GM21447 (cell line): ENCODE data around the gene VWA5A.
"Not testable (repeated sequence)": the region's sequence is repeated elsewhere in the genome, so short reads cannot be mapped to it uniquely, and the experiment has no call there.

ENCODE experiments used
- ATAC-seq: cut with Tn5 transposase; IDR thresholded peaks from one replicate; pipeline ENCODE4 v1.9.1; 2021; ENCODE audit not compliant: unreplicated experiment

Gene VWA5A

GRCh38 chr11:124160986-124161385 lies 45.7 kb downstream of the VWA5A start:
- ATAC-seq, result no peak

- no peak for ATAC-seq
Measured at GRCh38 chr11:124167826-124168231, 52.6 kb downstream of the VWA5A start.

DNA sequence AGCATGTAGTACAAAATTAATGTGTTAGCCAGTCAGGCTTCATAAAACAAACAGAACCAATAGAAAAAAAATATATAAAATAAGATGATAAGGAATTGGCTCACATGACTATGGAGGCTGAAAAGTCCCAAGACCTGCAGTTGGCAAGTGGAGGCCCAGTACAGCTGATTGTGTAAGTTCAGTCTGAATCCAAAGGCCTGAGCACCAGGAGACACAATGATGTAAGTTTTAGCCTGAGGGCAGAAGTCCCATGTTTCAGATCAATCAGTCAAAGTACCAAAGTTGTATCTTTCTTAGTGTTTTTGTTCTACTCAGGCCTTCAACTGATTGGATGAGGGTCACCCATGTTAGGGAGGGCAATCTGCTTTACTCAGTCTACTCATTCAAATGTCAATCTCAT lies 53.5 kb downstream of the VWA5A start:
- ATAC-seq, result no peak

DNA sequence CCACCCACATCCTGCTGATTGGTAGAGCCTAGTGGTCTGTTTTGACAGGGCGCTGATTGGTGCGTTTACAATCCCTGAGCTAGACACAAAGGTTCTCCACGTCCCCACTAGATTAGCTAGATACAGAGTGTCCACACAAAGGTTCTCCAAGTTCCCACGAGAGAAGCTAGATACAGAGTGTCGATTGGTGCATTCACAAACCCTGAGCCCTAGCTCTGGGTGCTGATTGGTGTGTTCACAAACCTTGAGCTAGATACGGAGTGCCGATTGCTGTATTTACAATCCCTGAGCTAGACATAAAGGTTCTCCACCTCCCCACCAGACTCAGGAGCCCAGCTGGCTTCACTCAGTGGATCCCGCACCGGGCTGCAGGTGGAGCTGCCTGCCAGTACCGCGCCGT lies 55.1 kb downstream of the VWA5A start:
- not testable (repeated sequence) for ATAC-seq

- ATAC-seq, result no peak
Measured at GRCh38 chr11:124170801-124171586, 55.7 kb downstream of the VWA5A start.

DNA sequence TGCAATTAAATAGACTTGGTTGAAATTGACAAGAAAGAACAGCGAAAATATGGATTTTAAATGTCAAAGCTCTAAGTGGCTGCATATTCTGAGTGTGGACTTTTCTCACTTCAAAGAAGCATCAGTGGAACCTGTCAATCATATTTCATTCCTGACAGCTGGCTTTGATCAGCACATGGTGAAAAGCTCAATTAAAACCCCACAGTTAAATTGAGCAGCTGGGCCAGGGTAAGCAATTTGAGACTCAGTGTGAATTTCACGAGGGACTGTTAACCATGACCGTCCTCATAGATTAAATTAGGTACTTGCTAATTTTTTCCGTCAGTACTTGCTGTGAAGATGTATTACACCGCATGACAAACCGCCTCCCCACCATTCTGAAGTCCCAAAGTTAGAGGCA lies 56.9 kb downstream of the VWA5A start:
- ATAC-seq, result no peak

DNA sequence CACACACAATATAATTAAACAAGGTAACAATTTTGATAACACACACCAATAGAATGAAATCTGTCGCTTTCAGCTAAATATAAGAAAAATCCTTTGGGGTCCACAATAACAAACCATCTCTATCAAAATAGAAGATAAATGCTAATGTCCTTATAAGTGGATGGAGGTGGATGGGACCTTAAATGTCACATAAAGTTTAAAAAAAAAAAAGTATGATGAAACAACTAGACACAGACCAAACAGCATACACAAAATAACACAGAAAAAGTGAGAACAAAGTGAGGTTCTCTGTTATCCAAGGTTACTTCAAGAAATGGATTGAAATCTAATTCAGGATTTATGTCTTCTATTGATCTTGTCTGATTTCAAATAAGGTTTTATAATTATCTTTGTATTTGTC lies 57.3 kb downstream of the VWA5A start:
- ATAC-seq, result no peak

GRCh38 chr11:124174001-124174583 lies 58.8 kb downstream of the VWA5A start:
- ATAC-seq, result no peak

- no peak for ATAC-seq
Measured at GRCh38 chr11:124176925-124177715, 61.9 kb downstream of the VWA5A start.

GRCh38 chr11:124179310-124179709 lies 64.1 kb downstream of the VWA5A start:
- no peak for ATAC-seq

GRCh38 chr11:124183068-124183467 lies 67.8 kb downstream of the VWA5A start, which contains the start of gene OR10D3:
Gene OR10D3, plus strand, starts transcription at chr11:124183345. Its CDS starts 1,925 bp downstream, at chr11:124185270.
- ATAC-seq, result no peak

DNA sequence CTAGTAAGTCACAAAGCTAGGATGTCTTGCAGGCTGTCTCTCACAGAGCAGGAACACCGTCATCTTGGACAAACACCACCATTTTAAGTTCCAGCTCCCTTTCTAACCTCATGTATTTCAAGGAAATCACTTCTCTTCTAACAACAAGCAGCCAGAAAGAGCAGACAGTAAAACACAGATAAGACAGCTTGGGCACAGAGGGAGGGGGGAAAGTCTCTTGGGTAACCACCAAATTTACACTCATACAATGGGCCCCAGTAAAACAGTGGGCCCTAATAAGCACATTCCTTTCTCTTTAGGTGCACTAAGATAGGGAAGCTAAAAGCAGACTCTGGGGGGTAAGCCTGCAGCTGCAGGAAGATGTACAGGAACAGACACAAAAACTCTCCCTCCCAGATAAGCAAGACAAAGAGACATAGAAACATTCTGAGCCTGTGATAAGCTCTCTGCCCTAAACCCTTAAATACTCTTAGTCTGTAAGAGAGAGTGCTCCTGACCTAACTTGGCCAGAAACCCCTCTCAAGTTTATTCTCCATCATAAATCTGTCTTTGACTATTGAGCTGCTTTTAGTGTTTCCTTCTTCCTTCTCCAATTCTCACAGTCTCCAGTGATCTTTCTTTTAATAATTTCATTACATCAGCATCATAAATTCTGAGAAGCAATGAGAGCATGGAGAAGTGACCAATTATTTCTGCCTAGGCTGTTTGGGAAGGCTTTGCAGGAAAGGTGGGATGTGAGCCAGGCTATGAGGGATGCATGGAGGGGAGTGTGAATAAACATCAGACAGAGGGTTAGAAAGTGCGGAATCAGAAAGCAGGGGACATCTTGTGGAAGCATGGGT lies 75.3 kb downstream of the VWA5A start:
- ATAC-seq, result no peak

DNA sequence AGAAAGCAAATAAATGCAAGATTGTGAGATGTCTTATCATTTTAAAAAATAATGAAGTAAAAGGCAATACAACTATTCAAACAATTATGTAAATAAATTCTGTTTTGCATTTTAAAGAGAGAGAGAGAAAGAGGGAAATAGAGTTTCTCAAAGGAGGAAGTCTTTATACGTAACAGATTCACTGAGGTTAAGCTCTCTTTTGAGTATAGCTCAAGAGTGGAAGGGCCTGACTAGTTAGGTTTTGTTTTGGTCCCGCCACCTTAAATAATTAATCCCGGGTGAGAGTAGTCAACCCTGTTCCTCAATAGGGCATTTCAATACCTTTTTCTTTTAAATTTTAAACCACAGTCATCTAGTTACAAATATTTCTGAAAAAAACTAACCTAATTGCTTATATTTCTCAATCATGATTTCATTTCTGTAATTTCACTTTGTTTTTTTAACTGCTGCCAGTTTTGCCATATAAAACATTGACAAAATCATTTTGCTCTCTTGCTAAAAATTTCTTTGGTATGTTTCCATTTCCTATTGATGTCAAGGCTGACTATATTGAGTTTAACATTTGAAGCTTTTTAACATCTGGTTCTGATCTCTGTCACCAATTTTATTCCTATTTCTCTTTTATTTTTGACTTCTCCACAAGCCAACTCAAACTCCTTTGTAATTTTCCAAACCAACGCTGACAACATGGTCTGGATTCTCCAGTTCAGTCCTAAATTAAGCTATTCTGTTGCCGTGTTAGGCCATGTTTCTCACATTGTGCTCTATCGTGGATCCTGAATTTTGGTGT lies 78.2 kb downstream of the VWA5A start:
- no peak for ATAC-seq

- ATAC-seq, result no peak
Measured at GRCh38 chr11:124194293-124195188, 79.3 kb downstream of the VWA5A start.

DNA sequence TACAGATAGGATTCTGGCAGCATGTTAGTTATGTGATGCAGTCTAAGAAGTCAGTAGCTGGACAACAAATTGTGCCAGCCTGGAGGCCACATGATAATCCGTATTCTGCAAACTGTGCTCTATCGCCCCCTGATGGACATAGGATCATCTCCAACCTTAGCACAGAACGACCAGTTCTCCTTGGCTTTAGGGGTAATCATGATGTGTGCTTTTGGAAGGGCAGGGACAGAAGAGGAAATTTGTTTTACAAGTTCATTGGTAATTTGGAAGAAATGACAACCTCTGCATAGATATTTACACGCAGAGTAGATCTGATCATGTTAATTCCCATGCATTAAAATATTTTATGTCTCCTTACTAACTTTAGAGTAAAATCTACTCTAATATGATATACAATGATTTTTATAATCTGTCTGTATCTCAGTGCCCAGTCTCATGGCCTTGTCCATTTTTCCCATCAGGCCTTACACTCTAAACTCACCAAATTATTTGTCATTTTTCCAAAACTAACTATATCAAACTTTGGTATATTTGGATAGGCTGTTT lies 80.0 kb downstream of the VWA5A start:
- peak; percentile 80 for ATAC-seq
